HepG2 (cell line): ENCODE measurements around the gene PTPN14.

ENCODE experiments used
- BRD4 ChIP-seq: sonication (generic); formaldehyde crosslinking; IDR thresholded peaks from 2 replicates; pipeline ENCODE4 v1.4.0; 2020; ENCODE audit warnings: missing genetic modification reagents
- KDM5B ChIP-seq: sonication (generic); formaldehyde crosslinking; IDR thresholded peaks from 2 replicates; pipeline ENCODE4 v1.4.0; 2020; ENCODE audit warnings: missing genetic modification reagents, mild to moderate bottlenecking, borderline replicate concordance
- MYC ChIP-seq: sonication (generic); formaldehyde crosslinking; IDR thresholded peaks from 2 replicates; pipeline ENCODE4 v1.9.0; 2021; ENCODE audit warnings: missing genetic modification reagents, borderline replicate concordance
- ZNF10 ChIP-seq: sonication (generic); formaldehyde crosslinking; IDR thresholded peaks from 2 replicates; pipeline ENCODE4 v1.4.0; 2020; ENCODE audit warnings: mild to moderate bottlenecking, low read depth, missing genetic modification reagents, borderline replicate concordance
- ZNF350 ChIP-seq: sonication (generic); formaldehyde crosslinking; IDR thresholded peaks from 2 replicates; pipeline ENCODE4 v1.4.0; 2020; ENCODE audit warnings: mild to moderate bottlenecking, low read depth, missing genetic modification reagents, borderline replicate concordance
- ZNF777 ChIP-seq: sonication (generic); formaldehyde crosslinking; IDR thresholded peaks from 2 replicates; pipeline ENCODE4 v1.4.0; 2020; ENCODE audit warnings: missing genetic modification reagents
- TF ChIP-seq, protein P1 (sequence below): sonication (generic); formaldehyde crosslinking; IDR thresholded peaks from 2 replicates; pipeline ENCODE4 v1.4.0; 2020; ENCODE audit warnings: missing genetic modification reagents
- TF ChIP-seq, protein P2 (sequence below): sonication (generic); formaldehyde crosslinking; IDR thresholded peaks from 2 replicates; pipeline ENCODE4 v1.5.0; 2020; ENCODE audit warnings: mild to moderate bottlenecking, missing genetic modification reagents, moderate library complexity
- TF ChIP-seq, protein P3 (sequence below): sonication (generic); formaldehyde crosslinking; IDR thresholded peaks from one replicate; pipeline ENCODE4 v1.5.1; 2020; ENCODE audit warnings: mild to moderate bottlenecking, missing genetic modification reagents; ENCODE audit errors: not compliant biosample characterization
- TF ChIP-seq, protein P4 (sequence below): sonication (generic); formaldehyde crosslinking; IDR thresholded peaks from 2 replicates; pipeline ENCODE4 v1.4.0; 2020; ENCODE audit warnings: low read depth, mild to moderate bottlenecking, missing genetic modification reagents
- TF ChIP-seq, protein P5 (sequence below): sonication (generic); formaldehyde crosslinking; IDR thresholded peaks from 2 replicates; pipeline ENCODE4 v1.5.0; 2020; ENCODE audit warnings: missing genetic modification reagents

DNA sequence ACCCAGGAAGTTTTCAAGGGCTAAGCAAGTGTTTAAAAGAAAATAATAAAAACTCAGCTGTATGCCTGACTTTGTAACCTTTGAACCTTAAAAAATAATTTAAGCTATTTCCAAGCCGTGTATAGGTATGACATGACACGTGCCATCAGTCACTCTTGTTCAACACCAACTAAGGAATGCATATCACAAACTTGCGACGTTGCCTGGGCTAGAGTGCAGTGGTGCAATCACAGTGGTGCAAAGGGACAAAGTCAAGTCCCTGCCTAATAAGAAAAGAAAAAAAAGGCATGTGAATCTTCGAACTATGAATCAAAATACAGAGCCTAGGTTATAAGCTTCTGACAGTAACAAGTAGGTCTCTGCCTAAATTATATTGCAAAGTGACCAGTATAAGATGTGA lies 191.3 kb downstream of the PTPN14 start:
- TF ChIP-seq, protein P1, sequence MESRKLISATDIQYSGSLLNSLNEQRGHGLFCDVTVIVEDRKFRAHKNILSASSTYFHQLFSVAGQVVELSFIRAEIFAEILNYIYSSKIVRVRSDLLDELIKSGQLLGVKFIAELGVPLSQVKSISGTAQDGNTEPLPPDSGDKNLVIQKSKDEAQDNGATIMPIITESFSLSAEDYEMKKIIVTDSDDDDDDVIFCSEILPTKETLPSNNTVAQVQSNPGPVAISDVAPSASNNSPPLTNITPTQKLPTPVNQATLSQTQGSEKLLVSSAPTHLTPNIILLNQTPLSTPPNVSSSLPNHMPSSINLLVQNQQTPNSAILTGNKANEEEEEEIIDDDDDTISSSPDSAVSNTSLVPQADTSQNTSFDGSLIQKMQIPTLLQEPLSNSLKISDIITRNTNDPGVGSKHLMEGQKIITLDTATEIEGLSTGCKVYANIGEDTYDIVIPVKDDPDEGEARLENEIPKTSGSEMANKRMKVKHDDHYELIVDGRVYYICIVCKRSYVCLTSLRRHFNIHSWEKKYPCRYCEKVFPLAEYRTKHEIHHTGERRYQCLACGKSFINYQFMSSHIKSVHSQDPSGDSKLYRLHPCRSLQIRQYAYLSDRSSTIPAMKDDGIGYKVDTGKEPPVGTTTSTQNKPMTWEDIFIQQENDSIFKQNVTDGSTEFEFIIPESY (CRISPR knock-in tag): no peak
- TF ChIP-seq MYC (CRISPR knock-in tag) (no peak), ZNF10 (CRISPR knock-in tag) (no peak), BRD4 (CRISPR knock-in tag) (no peak), ZNF777 (CRISPR knock-in tag) (no peak), ZNF350 (CRISPR knock-in tag) (no peak), KDM5B (CRISPR knock-in tag) (no peak)
- TF ChIP-seq, protein P2, sequence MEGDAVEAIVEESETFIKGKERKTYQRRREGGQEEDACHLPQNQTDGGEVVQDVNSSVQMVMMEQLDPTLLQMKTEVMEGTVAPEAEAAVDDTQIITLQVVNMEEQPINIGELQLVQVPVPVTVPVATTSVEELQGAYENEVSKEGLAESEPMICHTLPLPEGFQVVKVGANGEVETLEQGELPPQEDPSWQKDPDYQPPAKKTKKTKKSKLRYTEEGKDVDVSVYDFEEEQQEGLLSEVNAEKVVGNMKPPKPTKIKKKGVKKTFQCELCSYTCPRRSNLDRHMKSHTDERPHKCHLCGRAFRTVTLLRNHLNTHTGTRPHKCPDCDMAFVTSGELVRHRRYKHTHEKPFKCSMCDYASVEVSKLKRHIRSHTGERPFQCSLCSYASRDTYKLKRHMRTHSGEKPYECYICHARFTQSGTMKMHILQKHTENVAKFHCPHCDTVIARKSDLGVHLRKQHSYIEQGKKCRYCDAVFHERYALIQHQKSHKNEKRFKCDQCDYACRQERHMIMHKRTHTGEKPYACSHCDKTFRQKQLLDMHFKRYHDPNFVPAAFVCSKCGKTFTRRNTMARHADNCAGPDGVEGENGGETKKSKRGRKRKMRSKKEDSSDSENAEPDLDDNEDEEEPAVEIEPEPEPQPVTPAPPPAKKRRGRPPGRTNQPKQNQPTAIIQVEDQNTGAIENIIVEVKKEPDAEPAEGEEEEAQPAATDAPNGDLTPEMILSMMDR (CRISPR knock-in tag): no peak
- TF ChIP-seq, protein P3, sequence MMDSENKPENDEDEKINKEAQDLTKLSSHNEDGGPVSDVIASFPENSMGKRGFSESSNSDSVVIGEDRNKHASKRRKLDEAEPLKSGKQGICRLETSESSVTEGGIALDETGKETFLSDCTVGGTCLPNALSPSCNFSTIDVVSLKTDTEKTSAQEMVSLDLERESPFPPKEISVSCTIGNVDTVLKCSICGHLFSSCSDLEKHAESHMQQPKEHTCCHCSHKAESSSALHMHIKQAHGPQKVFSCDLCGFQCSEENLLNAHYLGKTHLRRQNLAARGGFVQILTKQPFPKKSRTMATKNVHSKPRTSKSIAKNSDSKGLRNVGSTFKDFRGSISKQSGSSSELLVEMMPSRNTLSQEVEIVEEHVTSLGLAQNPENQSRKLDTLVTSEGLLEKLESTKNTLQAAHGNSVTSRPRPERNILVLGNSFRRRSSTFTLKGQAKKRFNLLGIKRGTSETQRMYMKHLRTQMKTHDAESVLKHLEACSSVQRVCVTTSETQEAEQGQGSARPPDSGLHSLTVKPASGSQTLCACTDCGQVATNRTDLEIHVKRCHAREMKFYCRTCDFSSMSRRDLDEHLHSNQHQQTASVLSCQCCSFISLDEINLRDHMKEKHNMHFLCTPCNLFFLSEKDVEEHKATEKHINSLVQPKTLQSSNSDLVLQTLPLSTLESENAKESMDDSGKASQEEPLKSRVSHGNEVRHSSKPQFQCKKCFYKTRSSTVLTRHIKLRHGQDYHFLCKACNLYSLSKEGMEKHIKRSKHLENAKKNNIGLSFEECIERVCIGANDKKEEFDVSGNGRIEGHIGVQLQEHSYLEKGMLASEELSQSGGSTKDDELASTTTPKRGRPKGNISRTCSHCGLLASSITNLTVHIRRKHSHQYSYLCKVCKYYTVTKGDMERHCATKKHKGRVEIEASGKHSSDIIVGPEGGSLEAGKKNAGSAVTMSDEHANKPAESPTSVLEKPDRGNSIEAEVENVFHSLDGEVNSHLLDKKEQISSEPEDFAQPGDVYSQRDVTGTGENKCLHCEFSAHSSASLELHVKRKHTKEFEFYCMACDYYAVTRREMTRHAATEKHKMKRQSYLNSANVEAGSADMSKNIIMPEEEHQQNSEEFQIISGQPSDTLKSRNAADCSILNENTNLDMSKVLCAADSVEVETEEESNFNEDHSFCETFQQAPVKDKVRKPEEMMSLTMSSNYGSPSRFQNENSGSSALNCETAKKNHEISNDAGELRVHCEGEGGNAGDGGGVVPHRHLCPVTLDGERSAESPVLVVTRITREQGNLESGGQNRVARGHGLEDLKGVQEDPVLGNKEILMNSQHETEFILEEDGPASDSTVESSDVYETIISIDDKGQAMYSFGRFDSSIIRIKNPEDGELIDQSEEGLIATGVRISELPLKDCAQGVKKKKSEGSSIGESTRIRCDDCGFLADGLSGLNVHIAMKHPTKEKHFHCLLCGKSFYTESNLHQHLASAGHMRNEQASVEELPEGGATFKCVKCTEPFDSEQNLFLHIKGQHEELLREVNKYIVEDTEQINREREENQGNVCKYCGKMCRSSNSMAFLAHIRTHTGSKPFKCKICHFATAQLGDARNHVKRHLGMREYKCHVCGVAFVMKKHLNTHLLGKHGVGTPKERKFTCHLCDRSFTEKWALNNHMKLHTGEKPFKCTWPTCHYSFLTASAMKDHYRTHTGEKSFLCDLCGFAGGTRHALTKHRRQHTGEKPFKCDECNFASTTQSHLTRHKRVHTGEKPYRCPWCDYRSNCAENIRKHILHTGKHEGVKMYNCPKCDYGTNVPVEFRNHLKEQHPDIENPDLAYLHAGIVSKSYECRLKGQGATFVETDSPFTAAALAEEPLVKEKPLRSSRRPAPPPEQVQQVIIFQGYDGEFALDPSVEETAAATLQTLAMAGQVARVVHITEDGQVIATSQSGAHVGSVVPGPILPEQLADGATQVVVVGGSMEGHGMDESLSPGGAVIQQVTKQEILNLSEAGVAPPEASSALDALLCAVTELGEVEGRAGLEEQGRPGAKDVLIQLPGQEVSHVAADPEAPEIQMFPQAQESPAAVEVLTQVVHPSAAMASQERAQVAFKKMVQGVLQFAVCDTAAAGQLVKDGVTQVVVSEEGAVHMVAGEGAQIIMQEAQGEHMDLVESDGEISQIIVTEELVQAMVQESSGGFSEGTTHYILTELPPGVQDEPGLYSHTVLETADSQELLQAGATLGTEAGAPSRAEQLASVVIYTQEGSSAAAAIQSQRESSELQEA (CRISPR knock-in tag): no peak
- TF ChIP-seq, protein P4, sequence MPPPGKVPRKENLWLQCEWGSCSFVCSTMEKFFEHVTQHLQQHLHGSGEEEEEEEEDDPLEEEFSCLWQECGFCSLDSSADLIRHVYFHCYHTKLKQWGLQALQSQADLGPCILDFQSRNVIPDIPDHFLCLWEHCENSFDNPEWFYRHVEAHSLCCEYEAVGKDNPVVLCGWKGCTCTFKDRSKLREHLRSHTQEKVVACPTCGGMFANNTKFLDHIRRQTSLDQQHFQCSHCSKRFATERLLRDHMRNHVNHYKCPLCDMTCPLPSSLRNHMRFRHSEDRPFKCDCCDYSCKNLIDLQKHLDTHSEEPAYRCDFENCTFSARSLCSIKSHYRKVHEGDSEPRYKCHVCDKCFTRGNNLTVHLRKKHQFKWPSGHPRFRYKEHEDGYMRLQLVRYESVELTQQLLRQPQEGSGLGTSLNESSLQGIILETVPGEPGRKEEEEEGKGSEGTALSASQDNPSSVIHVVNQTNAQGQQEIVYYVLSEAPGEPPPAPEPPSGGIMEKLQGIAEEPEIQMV (CRISPR knock-in tag): no peak
- TF ChIP-seq, protein P5, sequence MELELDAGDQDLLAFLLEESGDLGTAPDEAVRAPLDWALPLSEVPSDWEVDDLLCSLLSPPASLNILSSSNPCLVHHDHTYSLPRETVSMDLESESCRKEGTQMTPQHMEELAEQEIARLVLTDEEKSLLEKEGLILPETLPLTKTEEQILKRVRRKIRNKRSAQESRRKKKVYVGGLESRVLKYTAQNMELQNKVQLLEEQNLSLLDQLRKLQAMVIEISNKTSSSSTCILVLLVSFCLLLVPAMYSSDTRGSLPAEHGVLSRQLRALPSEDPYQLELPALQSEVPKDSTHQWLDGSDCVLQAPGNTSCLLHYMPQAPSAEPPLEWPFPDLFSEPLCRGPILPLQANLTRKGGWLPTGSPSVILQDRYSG: no peak
